NCI-H1694 treated with DMSO at 0.1 percent for 48 hours (cell line): ENCODE data around the gene AKAP12.
"Not testable (repeated sequence)": the region's sequence is repeated elsewhere in the genome, so short reads cannot be mapped to it uniquely, and the experiment has no call there.

Source experiments
- DNase-seq: peaks from one replicate; lab custom pipeline; 2025; lab: John Stamatoyannopoulos, UW

AKAP12 gene

DNA sequence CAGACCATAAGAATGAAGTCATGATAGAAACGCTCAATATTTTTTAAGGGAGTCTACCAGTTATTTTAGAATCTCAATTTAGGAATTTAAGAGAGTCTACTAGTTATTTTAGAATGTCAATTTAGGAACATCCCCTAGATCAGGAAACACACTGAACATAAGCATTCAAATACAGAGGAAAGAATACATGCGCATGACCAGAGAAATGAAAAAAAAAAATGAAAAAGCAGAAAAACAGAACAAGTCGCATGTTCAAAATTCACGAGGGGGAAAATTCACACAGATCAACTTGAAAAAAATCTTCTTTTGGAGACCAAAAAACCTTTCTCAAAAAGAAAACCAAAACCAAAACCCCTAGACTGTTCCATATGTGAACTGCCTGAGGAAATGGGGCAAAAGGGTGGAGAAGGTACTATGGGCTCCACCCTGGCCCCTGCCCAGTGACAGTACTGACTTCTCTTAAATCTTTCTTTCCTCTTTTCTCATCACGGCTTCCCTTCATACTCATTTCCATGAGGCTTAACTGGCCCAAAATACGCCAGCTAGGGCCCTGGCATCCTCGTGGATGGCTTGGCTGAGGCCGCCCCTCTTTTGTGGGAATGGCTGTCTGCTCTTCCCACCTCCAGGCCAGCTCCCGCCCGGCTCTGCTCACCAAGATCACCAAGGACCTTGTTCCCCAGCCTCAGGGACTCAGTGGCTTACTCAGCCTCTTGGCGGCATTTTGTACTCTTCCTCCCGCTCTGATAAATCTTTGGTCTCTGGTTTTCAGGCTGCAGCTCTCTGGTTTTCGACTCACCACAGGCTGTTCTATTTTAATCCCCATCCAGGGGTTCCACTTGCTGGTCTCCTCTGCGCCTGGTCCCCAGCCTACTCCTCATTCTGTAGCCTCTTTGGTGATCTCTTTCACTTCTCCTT is 140.4 kb downstream of the AKAP12 start:
- no peak for DNase-seq

DNA sequence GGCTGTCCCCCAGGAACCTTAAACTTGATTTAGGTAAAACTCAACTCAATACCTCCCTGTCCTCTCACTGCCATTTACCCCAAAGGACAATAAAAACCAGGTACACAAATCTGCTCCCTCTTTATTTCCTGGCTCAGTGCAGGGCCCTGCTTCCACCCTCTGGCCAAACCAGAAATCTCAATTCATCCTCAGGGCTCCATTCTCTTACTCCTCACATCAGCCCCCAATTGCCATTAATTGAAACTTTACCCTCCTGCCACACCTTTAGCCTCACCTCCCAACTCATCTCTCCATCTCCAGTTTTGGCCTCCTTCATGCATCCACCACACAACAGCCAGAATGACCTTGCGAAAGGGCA is 141.1 kb downstream of the AKAP12 start:
- DNase-seq, result no peak

GRCh38 chr6:151381722-151382121 is 142.0 kb downstream of the AKAP12 start:
- no peak for DNase-seq

GRCh38 chr6:151382631-151383030 is 142.9 kb downstream of the AKAP12 start:
- not testable (repeated sequence) for DNase-seq

- no peak for DNase-seq
Observed at GRCh38 chr6:151384151-151384550, 144.4 kb downstream of the AKAP12 start.

GRCh38 chr6:151385177-151385576 is 145.4 kb downstream of the AKAP12 start:
- no peak for DNase-seq

DNA sequence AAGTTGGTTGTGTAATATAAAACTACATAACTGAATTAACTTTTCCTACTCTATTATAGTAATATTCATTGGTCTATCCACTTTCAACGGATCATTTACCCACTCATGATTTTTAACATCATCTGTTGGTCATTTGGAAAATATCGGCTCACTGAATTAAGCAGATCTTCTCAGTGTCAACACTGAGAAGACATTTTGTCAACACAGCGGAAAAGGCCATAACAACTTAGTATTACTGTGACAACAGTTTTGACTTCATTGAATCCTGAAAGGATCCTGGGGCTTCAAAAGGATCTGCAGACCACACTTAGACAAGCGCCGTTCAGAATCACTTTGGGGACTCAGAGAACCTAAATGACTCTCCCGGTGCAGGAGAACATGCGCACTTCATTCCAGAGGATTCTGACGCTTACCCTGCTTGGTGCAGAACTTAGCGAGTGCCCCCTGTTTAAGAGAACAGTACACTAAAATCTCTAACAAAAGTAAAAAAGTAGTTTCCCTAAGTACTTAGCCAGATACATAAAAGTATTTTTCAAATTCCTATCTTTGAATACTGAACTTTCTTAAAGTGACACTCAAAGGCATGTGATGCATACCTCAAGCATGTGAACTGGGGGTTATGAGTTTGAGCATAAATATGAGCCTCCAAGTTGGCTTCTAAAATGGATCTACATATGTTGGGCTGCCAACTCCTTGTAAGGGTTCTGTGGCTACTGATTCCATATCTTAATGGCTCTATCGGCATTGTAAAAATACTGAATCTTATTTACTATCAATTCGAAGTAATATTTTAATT is 147.6 kb downstream of the AKAP12 start:
- no peak for DNase-seq

- DNase-seq, result no peak
Observed at GRCh38 chr6:151388236-151388635, 148.5 kb downstream of the AKAP12 start.

- DNase-seq, result peak; percentile 34
Observed at GRCh38 chr6:151388997-151389617, 149.3 kb downstream of the AKAP12 start.

DNA sequence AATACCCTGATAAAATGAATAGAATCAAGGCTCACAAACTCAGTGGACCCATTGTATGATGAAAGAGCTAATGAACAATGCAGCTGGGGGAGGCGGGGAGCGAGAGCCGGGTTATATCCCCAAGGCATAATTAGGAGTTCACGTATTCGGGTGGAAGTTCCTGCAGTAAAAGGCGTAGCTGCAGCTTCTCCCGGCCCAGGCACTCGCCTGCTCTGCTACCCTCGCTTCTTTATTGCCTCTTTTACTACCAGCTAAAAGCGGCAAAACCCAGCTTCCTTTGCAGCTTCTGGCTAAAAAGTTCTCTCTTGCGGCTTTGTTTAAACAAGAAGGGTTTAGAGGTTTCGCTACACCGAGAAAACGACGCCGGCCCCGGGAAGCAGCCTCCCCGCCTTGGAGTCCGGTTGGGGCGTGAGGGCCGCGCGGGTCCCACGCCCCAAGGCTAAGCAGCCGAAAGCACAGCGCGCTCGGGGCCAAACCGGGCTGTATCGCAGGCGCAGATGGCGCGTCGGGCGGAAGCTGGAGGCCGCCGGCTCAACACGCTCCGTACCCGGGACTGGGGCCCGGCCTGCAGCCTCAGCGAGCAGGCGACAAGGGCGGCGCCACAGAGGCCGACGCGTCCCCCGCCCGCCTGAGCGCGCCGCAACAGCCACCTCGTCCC is 150.0 kb downstream of the AKAP12 start:
- DNase-seq, result peak; percentile 34

DNA sequence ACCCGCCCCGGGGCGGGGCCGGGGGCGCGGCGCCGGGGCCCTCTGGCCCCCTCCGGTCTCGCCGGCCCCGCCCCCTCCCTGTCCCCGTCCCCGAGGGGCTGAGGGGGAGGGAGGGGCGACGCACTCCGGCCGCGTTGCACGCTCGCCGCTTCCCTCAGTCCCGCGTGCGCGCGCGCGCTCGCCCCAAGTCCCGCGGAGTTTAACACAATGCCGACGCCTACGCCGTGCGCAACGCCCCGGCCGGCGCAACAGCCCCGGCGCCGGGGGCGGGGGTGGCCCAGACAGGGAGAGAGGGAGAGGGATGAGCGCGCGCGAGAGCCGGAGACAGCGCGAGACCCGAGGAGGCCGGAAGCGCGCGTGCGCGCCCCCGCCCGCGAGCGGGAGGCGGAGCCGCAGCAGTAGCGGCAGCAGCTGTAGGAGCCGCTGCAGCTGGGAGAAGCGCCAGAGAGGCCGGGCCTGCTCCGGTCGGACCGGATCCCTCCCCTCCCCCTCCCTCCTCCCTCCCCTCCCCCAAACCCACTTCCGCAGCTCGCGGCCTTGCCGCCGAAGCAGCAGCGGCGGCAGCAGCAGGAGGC is 150.6 kb downstream of the AKAP12 start:
- DNase-seq, result peak; percentile 90

DNA sequence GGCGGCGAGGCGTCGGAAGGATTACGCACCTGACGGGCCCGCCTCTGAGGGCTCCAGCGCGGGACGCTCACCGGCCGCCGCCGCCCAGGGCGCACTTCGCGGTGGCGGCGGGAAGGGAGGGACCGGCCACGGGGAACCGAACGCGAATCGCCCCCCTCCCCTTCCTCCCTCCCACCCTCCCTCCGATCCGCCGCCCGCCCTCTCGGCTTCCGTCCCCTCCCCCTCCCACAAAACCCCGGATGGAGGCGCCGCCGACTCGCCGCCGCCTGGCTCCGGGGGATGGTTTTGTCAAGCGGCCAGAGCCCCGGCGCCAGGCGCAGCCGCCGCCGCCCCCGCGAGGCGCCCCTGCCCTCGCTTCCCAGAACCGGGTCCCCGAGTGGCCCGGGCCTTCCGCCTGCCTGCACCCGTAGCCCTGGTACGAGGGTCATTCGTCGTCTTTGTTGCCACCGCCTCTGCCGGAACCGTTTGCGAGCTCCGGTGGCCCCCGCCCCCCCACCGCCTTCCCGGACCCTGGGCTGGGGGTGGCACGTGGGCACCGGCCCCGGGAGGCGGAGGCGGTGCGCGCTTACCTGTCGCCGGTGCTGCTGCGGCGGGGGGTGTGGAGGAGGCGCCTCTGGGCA is 151.2 kb downstream of the AKAP12 start:
- peak; percentile 7 for DNase-seq

DNA sequence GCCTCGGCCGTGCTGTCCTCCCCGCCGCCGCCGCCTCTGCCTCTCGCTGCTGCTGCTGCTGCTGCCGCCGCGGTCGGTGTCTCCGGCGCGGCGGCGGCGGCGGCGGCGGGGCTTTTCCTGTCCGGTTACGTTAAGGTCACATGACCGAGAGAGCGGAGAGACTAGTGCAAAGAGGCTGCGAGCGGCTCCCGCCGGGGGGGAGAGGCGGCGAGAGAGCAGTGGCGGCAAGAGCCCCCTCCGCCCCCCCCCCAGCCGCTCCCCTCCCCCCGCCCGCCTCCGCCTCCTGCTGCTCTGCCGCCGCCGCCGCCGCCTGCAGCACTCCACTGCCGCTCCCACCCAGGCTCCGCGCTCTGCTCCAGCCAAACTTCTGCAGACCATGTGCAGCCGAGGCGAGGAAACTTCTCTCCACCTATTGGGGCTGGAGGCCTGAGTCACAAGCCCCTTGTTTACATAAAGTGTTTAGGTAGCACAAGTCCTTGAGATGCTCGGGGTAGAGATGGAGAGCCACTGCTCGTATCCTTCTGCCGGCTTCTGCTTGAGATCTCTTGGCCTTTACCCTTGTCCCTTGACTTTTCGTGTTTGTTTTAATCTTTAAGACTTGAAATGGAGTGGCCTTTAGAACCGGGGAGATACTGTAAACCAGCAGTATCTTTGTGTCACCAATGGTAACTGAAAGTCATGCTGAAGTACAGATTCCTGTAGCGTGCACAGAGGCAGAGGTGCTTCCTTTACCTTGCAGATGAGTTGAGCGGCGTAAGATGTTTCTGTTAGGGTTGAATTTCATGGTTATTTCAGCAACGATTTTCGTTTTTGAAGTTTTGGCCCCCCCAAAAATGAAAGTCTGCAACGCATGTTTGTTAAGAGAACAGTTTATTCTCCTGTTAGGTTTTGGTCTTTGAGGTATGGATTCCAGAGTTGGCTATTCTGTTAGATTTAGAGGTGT is 152.0 kb downstream of the AKAP12 start, which contains the start of gene ZBTB2:
Gene ZBTB2 (minus strand): TSS at position 89 of the 943 bp plus-strand sequence. CDS start 17,922 bp downstream, outside the sequence.
- DNase-seq, result peak; percentile 3

DNA sequence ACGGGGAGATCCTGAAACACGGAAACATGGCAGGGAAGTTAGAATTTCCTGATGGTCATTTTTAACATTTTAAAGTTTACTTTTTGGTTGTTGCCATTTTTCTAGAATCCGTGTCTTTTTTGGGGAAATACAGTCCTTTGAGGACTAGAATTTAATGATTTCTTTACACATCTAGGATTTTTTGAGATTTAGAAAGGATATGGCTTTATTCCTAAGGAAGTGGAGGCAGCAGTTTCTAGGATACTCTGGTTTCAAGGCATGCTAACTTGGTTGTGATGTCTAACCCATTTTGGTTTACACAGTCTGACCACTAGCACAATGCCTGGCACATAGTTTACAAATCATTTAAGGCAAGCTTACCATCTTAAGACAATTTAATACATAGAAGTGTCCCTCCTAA is 152.7 kb downstream of the AKAP12 start:
- DNase-seq, result no peak

DNA sequence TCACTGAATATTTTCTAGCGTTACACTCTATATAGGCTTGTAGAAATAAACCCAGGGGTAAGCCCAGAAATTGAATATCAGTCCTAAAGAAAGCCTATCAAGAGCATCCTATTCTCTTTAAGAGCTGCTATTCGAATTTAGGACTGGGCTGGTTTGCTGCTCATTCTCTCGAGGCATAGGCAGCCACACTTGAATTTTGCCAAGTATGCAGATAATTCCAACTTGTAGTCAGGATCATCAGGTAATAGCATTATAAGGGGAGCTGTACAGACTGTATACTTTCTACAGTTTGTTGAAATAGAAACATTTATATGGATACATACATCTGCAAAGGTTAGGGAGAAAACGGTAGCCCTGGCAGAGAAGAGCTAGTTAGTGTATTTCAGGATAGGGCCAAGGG is 153.6 kb downstream of the AKAP12 start:
- DNase-seq, result no peak

- no peak for DNase-seq
Observed at GRCh38 chr6:151399679-151400078, 159.9 kb downstream of the AKAP12 start.

- DNase-seq, result no peak
Observed at GRCh38 chr6:151400473-151400872, 160.7 kb downstream of the AKAP12 start.

DNA sequence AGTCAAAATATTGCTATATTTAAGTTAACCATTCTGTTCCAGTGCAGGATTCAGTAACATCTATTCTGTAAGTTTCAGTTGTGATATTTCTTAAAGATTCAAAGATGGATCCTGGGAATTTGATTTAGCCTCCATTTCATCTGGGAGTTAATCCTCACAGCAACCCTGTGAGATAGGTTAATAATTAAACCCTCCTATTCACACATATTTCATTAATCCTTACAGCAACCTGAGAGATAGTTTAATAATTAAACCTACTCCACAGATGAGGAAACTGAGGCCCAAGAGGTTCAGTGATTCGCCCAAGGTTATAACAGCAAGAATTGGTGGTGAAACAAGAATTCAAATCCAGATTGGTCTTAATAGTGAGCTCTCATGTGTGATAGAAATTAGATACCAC is 162.5 kb downstream of the AKAP12 start:
- no peak for DNase-seq

DNA sequence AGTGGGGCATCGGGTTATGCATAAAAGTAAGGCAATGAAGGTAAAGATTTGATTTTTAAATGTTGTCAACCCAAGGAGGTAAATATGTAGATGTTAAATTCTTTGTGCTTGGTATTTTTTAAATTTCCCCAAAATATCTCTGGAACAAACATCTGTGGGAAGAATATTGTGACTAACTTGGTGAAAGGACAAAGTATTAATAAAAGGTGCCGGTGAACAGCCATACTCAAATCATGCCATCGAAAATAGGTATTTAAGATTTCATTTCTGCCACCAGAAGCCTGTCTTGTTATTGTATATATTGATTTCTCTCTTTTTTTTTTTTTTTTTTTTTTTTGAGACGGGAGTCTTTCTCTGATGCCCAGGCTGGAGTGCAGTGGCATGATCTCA is 164.1 kb downstream of the AKAP12 start:
- no peak for DNase-seq
